ENCODE results near the gene SCARB2.

DNA sequence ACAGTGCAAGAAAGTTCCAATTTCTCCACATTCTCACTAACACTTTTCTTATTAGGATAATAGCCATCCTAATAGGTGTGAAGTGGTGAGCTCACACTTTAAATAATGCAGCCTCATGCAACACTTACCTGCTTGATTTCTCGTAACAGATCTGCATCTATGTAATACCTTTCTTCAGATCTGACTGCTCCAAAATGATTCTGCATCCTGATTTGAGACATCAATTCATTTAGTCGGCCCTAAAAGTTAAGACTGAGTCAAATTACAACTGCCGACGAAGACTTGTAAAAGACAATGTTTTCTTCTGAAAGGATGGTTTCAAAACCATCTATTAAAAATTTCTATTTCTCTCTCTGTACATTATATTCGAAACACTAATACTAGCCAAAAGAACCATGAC is 96.1 kb downstream of the SCARB2 start:
- TF ChIP-seq POLR2A (IDR thresholded peaks at IDR 0.05) (no peak), CTCF (IDR thresholded peaks at IDR 0.05) (no peak)

Data from tibial nerve (tissue), 3 donors.